ENCODE measurements around the gene YAP1. TPM values are rescaled to one million over a fixed set of nuclear protein-coding genes. Genes with fewer than 3 reads are reported as not detected.

The YAP1 gene
- total RNA-seq, 1 experiment from 2014 or later = 134 TPM

DNA sequence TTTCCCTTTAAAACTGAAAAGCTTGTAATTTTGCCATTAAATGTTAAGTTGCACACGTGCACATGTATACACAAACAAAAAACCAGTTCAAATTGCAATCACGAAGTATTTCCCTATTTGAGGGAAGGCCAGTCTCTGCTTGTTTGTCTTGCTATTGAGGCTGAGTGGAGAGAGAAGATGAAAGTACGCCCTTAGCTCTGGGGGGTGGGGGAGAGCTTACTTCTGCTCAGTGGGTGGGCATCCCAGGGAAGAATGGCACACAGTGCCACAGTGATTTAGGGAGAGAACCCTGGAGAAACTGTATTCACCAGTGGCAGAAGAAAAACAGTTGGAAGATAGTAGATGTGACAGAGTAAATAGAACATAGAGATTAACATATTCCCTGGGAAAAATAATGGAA lies 8.7 kb downstream of the YAP1 start:
- ChIA-PET POLR2A (ENCODE audit: low non-redundant PET) (interaction anchor here (0.7 kb wide), 1 partner anchor 740 kb away, joined by 4 read pairs; no protein-coding TSS in a partner anchor), CTCF (no interaction called here)
- peaks cover 21% of the 10 kb centered on the region for H3K36me3 ChIP-seq (ENCODE audit: insufficient read depth, low read length, poor library complexity, severe bottlenecking)
- peaks cover 68% of the 10 kb centered on the region for H3K4me1 ChIP-seq (ENCODE audit: insufficient read depth, low read length, poor library complexity, severe bottlenecking)
- peak overlapping the region; percentile 22 for H3K4me3 ChIP-seq (ENCODE audit: low read depth, low read length, poor library complexity, severe bottlenecking)
- intact Hi-C loops (cut with micrococcal nuclease; ENCODE audit: unreplicated experiment) = loop anchor here (10.0 kb wide), 1 partner anchor 156 kb away; no protein-coding TSS in a partner anchor
- no peak for TF ChIP-seq EZH2 (IDR thresholded peaks at IDR 0.05; ENCODE audit: borderline replicate concordance, low read depth, low read length, poor library complexity, severe bottlenecking)
- no peak for TF ChIP-seq CTCF (conservative IDR thresholded peaks at IDR 0.05; ENCODE audit: low read depth, low read length)
- H3K27ac ChIP-seq (ENCODE audit: low read depth, low read length, poor library complexity, severe bottlenecking) = peak overlapping the region; percentile 75
- no TSS peak for BruUV-seq (replicated peaks)
- H3K9me3 ChIP-seq (ENCODE audit: low read depth, low read length, poor library complexity, severe bottlenecking) = no peaks in the 10 kb centered on the region
- peak; percentile 82 for DNase-seq (ENCODE audit: low spot score)
- no peaks in the 10 kb centered on the region for H3K27me3 ChIP-seq (replicated peaks; ENCODE audit: insufficient read depth, low read depth, low read length, poor library complexity)

- Histone ChIP-seq H3K9me3 (ENCODE audit: low read depth, low read length, poor library complexity, severe bottlenecking) (peaks cover 5% of the 10 kb centered on the region), H3K4me3 (ENCODE audit: low read depth, low read length, poor library complexity, severe bottlenecking) (no peak overlapping the region), H3K36me3 (ENCODE audit: insufficient read depth, low read length, poor library complexity, severe bottlenecking) (peaks cover 26% of the 10 kb centered on the region), H3K27me3 (replicated peaks; ENCODE audit: insufficient read depth, low read depth, low read length, poor library complexity) (no peaks in the 10 kb centered on the region), H3K27ac (ENCODE audit: low read depth, low read length, poor library complexity, severe bottlenecking) (peak overlapping the region; percentile 75), H3K4me1 (ENCODE audit: insufficient read depth, low read length, poor library complexity, severe bottlenecking) (peaks cover 57% of the 10 kb centered on the region)
- TF ChIP-seq CTCF (conservative IDR thresholded peaks at IDR 0.05; ENCODE audit: low read depth, low read length) (no peak), EZH2 (IDR thresholded peaks at IDR 0.05; ENCODE audit: borderline replicate concordance, low read depth, low read length, poor library complexity, severe bottlenecking) (no peak)
- ChIA-PET CTCF (no interaction called here), POLR2A (ENCODE audit: low non-redundant PET) (no interaction called here)
- intact Hi-C loops (cut with micrococcal nuclease; ENCODE audit: unreplicated experiment) = loop anchor here (10.0 kb wide), 1 partner anchor 155 kb away; no protein-coding TSS in a partner anchor
- no peak for DNase-seq (ENCODE audit: low spot score)
- BruUV-seq (replicated peaks) = no TSS peak
Measured at GRCh38 chr11:102119997-102120396, 9.8 kb downstream of the YAP1 start.

DNA sequence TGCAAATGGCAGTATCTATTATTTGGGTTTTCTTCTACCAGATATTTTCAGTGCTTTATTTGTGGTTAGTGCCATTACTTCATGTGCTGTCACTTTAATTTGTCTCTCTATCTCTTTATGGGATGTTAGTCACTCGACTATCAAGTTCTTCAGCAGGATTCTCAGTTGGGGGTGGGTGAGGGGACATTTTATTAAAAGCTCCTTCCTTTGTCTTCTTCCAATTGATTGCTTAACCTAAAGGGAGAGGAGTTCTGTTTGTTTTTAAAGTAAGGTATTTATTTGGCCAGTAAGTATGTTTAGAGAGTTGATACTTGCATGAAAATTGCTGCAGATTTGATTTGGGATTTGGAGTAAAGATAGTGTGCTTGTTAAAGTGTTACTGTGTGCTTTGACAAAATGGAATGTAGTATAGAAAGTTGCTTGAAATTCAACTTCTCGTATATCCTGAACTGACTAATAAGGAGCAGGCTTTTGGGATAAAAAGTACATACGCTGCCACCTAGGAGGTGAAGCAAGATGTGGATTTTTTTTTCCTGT lies 10.3 kb downstream of the YAP1 start:
- intact Hi-C loops (cut with micrococcal nuclease; ENCODE audit: unreplicated experiment) = no loop called here
- BruUV-seq (replicated peaks) = no TSS peak

More for the DNA sequence above, 10.3 kb downstream of the YAP1 start:
- H3K9me3 ChIP-seq (ENCODE audit: low read depth, low read length, poor library complexity, severe bottlenecking) = peaks cover 5% of the 10 kb centered on the region
- H3K27ac ChIP-seq (ENCODE audit: low read depth, low read length, poor library complexity, severe bottlenecking) = peak overlapping the region; percentile 75
- H3K4me3 ChIP-seq (ENCODE audit: low read depth, low read length, poor library complexity, severe bottlenecking) = no peak overlapping the region
- H3K4me1 ChIP-seq (ENCODE audit: insufficient read depth, low read length, poor library complexity, severe bottlenecking) = peaks cover 52% of the 10 kb centered on the region
- no peaks in the 10 kb centered on the region for H3K27me3 ChIP-seq (replicated peaks; ENCODE audit: insufficient read depth, low read depth, low read length, poor library complexity)
- peak; percentile 80 for DNase-seq (ENCODE audit: low spot score)
- CTCF ChIA-PET = no interaction called here
- TF ChIP-seq CTCF (conservative IDR thresholded peaks at IDR 0.05; ENCODE audit: low read depth, low read length) (no peak; the same call in 1 of the 2 replicates), EZH2 (IDR thresholded peaks at IDR 0.05; ENCODE audit: borderline replicate concordance, low read depth, low read length, poor library complexity, severe bottlenecking) (no peak)
- POLR2A ChIA-PET (ENCODE audit: low non-redundant PET) = interaction anchor here (0.7 kb wide), 1 partner anchor 224 kb away, joined by 4 read pairs; no protein-coding TSS in a partner anchor
- H3K36me3 ChIP-seq (ENCODE audit: insufficient read depth, low read length, poor library complexity, severe bottlenecking) = peaks cover 26% of the 10 kb centered on the region
